ENCODE results near the gene PPP4R2. TPM values are rescaled to one million over a fixed set of nuclear protein-coding genes. Genes with fewer than 3 reads are reported as not detected.
"Not testable (repeated sequence)": the region's sequence is repeated elsewhere in the genome, so short reads cannot be mapped to it uniquely, and the experiment has no call there.

Gene PPP4R2
- total RNA-seq, 1 donor from 2014 or later: 53.1 TPM

DNA sequence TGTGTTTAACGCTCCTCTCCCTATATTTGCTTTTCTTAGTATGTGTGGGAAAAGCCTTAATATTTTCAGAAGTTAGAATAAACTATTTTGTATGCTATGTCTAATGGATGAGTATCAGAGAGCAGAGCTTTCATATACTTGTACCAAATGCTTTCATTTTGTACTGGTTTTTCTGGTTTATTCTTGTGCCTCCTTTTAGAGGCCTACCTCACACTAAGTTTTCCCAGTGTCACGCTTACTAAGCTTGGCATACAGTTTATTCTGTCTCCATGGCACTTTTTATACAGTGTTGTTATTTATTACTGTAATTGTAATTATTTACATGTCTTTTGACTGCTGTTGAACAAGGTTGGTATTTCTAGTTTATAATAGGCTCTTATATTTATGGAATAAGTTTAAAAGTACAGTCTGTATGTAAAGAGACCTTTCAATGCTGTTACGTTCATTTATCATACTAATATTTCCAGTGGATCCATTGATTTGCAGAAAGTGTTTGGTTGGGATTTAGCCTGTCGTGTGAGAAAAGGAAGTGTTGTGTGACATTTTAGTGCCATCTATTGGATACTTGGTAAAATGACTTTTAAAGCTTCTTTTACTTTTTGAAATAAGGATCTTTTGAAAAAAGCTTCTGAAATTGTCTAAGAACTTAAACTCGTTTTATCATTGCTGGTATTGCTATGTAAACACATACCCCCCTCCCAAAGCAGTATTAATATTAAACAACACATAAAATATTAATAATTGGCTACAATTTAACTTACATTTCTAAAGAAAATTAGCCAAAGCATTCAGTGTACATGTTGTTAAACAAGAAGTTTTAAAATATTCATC, 59.6 kb downstream of the PPP4R2 start:
- peak; percentile 49 for ATAC-seq
- intact Hi-C loops (cut with micrococcal nuclease): loop anchor here (2.0 to 10.0 kb wide), 3 partner anchors 51 to 211 kb away; partner anchors contain the start of gene SHQ1
- no peak for DNase-seq

DNA sequence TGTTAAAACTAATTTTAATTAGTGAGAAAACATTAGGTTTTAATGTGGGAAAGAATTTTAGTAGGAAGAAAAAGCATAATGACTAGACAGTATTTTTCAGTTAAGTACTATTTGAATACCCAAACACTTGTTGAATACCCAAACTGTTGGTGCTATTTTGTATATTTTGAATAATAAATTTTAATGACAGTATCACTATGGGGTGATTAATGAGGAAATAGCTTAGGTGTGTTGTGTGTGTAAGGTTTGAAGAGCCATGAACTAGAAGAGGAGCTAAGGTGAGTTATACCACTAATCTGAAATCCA, 60.2 kb downstream of the PPP4R2 start:
- intact Hi-C loops (cut with micrococcal nuclease): loop anchor here (2.0 to 10.0 kb wide), 3 partner anchors 52 to 212 kb away; partner anchors contain the start of gene SHQ1
- ATAC-seq: no peak
- DNase-seq: no peak

DNA sequence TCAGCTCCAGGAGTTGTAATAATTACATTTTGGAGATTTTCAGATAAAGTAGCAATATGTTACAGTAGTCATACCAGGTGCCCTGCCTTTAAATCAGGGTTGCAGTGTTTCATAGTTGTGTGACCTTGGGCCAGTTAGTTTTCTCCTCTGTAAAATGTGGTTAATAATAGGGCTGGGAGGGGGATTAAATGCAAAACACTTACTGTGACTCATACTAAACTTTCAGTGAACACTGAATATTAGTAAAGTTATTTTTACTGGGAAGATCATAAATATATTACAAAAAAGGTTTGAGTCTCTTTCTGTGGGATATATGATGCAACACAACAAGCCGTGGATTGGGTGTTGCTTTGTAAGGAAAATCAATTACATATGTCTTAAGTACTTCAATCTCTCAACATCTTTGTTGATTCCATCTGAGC, 63.7 kb downstream of the PPP4R2 start:
- intact Hi-C loops (cut with micrococcal nuclease): no loop called here
- DNase-seq (no peak), ATAC-seq (no peak)

DNA sequence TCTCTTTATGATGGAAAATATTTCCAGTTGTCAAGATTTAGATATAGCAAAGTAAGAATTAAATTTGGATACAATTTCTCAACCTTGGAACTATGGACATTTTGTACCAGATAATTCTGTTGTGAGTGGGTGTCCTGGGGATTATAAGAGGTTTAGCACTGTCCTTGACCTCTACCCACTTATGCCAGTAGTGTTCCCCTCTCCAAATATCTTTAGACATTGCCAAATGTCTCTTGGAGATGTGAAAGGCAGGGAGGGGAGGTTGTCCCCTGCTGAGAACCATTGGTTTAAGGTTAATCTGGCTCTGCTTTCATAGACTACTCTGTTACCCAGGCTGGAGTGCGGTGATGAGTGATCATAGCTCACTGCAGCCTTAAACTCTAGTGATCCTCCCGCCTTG, 64.8 kb downstream of the PPP4R2 start, which contains the start of gene EBLN2:
Gene EBLN2, plus strand, starts transcription at position 244 of the 400 bp plus-strand sequence. CDS start 423 bp downstream, outside the sequence.
- intact Hi-C loops (cut with micrococcal nuclease): no loop called here
- no peak for DNase-seq
- peak; percentile 94 for ATAC-seq

DNA sequence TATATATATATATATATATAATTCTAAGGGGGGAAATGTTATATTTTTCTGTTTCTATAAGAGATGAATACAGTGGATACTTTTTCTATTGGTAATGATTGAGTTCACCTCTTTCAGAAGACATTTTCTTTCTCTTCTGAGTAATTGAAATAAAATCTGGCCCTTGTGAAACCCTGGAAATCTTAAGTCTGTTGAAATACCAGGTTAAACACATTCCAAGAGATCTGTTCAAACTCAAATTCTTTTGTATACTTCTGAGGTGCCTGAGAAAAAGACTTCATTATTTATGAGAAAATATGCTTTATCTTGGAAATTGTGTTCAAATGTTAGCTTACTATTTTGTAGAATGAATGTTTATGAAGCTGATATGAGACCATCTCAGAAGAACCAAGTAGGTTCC, 69.6 kb downstream of the PPP4R2 start:
- intact Hi-C loops (cut with micrococcal nuclease); DNase-seq; ATAC-seq: not testable (repeated sequence)

DNA sequence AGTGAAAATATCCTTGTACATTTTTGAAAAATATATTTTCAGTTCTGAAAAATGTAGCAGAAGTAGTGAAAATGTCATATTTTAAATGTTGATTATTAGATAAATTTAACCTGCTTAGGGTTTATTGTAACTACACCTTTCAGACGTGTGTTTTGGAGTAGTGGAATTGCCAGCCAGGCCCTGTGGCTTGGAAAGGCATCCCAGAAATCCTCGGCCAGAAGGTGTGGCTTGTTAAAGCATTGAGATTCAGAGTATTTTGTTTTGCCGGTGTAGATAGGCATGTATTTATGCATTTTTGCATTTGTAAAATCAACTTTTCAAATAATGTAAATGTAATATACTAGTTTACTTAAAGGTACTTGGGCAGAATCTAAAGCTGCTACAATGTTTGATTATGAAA, 71.8 kb downstream of the PPP4R2 start:
- DNase-seq: no peak
- ATAC-seq: peak; percentile 43
- intact Hi-C loops (cut with micrococcal nuclease): no loop called here

DNA sequence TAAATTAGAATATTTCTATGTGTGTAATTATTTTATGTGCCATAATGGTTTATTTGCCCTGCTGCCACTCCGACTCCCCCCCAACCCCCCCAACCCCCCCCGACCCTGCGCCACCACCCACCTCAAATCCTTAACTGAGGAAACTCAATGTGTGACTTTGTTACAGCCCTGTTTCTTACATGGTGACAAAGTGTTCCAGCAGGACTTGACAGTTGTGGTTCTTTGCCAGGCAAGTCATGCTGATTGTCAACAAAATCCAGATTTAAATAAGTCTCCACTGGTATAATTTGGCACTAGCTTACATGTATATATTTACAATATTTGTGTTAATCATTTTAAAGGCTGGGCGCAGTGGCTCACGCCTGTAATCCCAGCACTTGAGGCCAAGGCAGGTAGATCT, 72.6 kb downstream of the PPP4R2 start:
- ATAC-seq (peak; percentile 76), DNase-seq (no peak)
- intact Hi-C loops (cut with micrococcal nuclease): no loop called here

DNA sequence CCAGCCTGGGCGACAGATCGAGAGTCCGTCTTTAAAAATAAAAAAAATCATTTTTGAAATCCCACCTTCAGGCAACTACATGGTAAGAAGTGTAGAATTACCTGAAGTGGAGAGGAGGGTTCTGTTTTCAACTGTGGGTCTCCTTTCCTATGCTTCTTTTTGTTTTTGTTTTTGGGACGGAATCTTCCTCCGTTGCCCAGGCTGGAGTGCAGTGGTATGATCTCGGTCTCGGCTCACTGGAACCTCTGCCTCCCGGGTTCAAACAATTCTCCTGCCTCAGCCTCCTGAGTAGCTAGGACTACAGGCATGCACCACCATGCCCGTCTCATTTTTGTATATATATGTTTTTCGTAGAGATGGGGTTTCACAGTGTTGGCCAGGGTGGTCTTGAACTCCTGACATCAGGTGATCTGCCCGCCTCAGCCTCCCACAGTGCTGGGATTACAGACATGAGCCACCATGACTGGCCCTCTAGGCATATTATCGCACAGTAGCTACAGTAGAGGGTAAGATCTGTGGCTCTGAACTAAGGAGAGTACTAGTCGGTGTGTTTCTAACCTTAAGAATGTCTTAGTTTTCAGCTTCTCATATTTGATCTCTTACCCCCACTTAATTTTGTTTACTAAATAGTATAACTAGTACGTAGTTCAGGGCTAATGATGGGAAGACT, 73.3 kb downstream of the PPP4R2 start:
- ATAC-seq: peak; percentile 30
- DNase-seq: no peak
- intact Hi-C loops (cut with micrococcal nuclease): no loop called here

DNA sequence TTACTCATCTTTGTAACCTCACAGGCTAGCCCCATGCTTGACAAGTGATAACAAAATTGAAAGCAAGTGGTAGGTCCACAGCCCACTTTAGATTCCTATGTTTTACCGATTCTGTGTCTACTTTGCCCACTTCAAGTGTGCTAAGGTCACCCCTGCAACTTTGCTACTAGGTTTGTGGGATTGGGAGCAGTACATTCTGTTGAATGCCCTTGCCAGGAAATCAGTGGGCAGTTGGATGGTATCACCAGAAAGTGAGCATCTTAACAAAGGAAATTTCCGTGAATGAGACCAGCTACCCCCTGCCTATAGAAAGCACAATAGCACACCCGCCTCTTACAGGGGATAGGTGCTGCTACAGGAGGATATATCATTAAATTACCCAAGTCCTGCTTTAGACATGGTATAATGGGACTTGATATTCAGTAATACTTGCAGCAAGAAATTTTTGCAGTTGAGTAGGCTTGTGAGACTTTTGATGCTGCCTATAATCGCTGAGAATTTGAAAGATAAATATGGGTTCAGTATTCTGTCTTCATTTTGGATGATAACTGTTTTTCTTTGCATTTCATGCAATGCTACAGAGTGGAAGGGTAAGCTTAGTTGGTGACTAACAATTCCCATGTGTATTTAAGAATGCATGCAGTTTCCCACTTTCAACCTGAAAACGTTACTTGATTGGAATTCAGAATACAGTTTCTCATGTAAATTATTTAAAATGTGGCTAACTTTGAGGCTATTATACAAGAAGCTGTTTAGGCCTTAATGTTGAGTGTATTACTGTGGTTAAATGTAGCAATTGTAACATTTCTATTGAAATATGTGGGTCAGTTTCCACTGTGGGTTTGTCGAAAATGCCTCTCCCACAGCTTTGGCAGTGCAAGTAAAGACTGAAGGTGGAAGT, 74.3 kb downstream of the PPP4R2 start:
- intact Hi-C loops (cut with micrococcal nuclease): no loop called here
- ATAC-seq (peak; percentile 16), DNase-seq (no peak)

DNA sequence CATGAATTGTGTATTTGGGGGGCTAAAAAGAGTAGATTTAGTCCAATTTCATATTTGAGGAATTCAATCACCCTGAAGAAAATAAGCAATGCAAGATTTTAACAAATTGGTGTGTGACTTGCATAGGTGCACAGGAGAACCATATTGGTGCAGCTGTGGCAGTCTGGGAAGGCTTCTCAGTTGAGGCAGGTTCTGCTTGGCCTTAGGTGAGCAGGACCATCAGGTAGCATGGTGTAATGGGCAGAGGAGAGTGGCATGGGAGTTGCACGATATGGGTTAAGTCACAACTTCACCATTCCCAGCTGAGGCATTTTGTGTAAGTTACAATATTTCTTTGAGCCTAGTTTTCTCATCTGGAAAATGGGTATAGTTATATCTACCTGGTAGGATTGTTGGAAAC, 75.3 kb downstream of the PPP4R2 start:
- ATAC-seq: no peak
- DNase-seq: no peak
- intact Hi-C loops (cut with micrococcal nuclease): no loop called here

DNA sequence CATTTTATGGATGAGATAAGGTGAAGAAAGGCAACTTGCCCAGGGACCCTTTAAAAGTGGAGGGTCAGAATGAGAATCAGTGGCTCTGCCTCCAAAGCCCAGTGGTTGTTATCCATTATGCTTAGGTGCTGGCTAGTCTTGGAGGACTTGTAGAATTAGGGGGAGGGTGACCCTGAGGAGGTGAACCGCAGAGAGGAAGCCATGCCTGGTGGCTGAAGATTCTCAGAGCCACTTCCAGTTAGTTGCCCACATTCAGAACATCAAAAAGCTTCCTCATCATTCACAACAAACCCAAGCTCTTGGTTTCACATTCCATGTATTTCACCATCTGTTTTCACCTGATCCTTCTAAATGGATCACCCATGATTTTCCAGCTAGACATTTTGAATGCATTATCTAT, 76.0 kb downstream of the PPP4R2 start:
- no peak for ATAC-seq
- intact Hi-C loops (cut with micrococcal nuclease): no loop called here
- DNase-seq: no peak

DNA sequence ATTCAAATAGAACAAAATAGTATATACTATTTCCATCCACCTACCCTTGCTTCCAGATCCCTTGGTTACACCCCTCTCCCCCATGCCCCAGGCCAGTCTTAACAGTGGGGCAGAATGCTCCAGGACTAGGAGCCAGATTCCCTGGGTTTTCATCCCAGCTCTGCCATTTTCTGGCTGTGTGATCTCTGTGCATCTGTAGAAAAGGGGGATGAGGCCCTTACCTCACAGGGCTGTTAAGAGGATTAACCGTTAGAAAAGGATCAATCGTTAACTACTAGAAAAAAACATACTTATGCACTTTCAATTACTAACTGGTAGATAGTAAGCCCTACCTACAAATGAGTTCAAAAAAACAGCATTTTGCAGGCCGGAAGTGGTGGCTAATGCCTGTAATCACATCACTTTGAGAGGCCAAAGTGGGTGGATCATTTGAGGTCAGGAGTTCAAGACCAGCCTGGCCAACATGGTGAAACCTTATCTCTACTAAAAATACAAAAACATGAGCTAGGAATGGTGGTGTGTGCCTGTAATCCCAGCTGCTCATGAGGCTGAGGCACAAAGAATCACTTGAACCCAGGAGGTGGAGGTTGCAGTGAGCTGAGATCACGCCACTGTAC, 76.6 kb downstream of the PPP4R2 start:
- ATAC-seq (no peak), DNase-seq (no peak)
- intact Hi-C loops (cut with micrococcal nuclease): no loop called here

DNA sequence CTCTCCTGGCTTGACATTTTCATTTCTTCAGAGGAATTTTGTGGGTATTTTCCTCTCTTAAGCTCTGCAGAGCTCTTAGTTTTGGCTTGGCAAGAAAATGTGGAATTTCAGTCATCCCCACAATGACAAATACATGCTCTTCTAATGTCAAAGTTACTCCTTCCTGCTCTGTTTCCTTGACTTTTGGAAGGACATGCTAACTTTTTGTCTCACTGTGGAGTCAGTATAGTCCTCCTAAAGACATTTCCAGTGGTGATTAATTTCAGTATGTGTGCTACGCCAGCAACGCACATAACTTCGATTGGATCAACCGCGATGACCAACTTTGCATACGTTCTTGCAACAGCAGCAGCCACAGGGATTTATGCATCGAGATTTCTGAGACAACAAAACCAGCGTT, 78.2 kb downstream of the PPP4R2 start:
- DNase-seq (no peak), ATAC-seq (no peak)
- intact Hi-C loops (cut with micrococcal nuclease): no loop called here

DNA sequence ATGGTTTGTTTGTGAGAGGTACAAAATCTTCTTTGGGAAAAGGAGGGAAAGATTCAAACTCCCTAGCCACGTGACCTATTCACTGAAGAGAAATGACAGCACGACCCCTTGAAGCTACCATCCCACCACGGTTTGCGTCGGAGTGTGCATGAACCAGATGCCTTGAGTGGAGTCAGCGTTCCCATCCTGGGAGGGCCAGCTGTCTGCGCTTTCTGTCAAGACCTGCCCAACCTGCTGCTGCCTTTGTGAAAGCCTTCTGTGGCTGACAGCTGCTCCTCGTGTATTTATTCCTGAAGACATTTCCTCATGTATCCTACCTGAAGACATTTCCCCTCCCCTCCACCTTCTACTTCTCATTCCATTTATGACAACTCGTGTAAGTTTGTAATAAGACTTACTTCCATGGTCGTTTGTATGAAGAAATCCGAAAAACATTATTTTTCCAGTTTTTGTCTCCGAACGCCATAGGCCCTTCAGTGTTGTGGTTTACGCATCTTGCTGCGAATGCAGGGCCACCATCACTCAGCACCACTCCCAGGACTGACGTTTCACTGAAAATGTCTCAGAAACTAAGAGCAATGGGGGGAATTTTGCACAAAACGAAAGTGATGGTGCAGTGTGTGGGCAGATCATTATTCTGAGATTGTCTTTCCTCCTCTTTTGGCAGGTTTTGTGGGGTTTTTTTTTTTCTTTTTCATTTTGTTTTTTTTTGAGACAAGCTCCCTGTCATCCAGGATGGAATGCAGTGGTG, 83.8 kb downstream of the PPP4R2 start:
- DNase-seq (no peak), ATAC-seq (no peak)
- intact Hi-C loops (cut with micrococcal nuclease): loop anchor here (10.0 kb wide), 2 partner anchors 146 to 226 kb away; no protein-coding TSS in a partner anchor

DNA sequence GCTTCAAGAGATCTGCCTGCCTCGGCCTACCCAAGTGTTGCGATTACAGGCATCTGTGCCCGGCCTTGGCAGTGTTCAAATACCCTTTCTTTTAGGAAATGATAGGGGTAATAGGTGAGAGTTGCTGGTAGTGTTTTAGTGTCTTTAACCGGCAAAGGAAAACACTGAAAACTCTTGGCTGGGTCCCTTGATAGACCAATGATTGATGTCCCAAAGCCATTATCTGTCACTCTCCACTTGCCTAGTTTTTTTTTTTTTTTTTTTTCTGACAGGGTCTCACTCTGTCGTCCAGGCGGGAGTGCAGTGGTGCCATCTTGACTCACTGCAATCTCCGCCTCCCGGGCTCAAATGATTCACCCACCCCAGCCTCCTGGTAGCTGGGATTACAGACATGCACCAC, 84.5 kb downstream of the PPP4R2 start:
- intact Hi-C loops (cut with micrococcal nuclease): loop anchor here (10.0 kb wide), 2 partner anchors 146 to 226 kb away; no protein-coding TSS in a partner anchor
- no peak for ATAC-seq
- DNase-seq: no peak

DNA sequence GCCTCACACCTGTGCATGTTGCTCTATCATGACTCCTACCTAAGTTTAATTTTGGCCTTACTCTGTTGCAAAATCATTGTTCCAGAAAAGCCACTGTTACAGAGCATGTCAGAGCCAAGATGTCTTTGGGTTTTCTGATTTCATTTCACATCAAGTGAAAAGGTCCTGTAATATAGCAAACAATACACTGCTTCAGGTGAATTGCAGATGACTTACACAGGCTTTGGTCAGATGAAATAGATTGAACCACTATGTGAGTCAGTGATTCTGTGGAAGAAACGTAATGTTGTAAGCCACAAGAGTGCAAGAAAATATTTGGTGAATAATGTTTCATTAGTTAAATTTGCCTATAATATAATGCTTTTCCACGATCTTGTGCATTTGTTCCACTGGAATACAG, 87.6 kb downstream of the PPP4R2 start:
- no peak for ATAC-seq
- no peak for DNase-seq
- intact Hi-C loops (cut with micrococcal nuclease): loop anchor here (10.0 kb wide), 2 partner anchors 149 to 229 kb away; no protein-coding TSS in a partner anchor

DNA sequence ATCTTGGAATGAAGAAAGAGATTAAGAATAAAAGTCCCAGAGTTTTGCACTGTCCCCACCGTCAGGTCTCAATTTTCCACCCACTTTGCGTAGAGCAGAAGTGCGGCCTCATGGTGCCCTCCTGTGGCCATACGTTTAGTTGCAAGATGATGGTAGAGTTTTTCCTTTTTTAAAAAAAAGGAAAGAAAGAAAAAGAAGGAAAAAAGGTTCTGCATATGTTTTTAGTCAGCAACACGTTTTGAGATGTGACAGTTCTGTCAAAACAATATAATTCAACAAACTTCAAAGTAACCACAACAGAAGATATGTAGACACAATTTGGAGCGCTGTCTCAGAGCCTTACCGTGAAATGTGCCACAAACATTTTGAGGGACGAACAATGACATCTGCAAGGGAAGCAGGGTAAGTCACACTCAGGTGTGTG, 89.5 kb downstream of the PPP4R2 start:
- intact Hi-C loops (cut with micrococcal nuclease): loop anchor here (10.0 kb wide), 2 partner anchors 151 to 231 kb away; no protein-coding TSS in a partner anchor
- peak; percentile 58 for DNase-seq
- peak; percentile 74 for ATAC-seq

DNA sequence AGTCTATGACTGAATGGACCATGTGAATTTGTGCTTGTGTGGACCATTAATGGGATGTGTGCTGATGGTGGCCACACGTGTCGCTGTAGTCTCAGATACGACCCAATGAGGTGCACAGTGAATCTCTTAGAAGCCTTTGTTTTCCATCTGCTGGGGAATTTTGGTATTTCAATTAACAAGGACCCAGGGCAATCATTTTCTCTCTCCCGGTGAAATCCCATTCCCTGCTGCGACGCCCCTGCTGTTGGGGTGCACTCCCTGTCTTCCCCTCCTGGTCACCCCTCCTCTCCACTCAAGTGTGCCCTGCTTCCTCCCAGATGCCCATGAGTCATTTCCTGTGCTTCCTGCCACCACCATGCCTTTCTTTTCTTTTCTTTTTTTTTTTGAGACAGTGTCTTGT, 97.5 kb downstream of the PPP4R2 start:
- no peak for ATAC-seq
- no peak for DNase-seq
- intact Hi-C loops (cut with micrococcal nuclease): no loop called here

All from left ventricle myocardium superior (tissue), 1 donor.